Peyer's patch (tissue), 4 donors: Measurements from ENCODE around the gene SVBP. TPM values are rescaled to one million over a fixed set of nuclear protein-coding genes. Genes with fewer than 3 reads are reported as not detected.
"Not testable (repeated sequence)": the region's sequence is repeated elsewhere in the genome, so short reads cannot be mapped to it uniquely, and the experiment has no call there.

Experiments
- DNase-seq, 3 donors: peaks; one replicate each; pipeline ENCODE4 v3.0.0-alpha.2; 2017 to 2019
- H3K27ac ChIP-seq, 4 donors: fragments of 200-600 bp; sonication (generic); one replicate each; pipeline ENCODE4 v1.5.1; 2016 to 2019
- H3K27me3 ChIP-seq, 2 donors: fragments of 200-600 bp; sonication (generic); one replicate each; pipeline ENCODE4 v1.5.1; 2019
- H3K36me3 ChIP-seq, 3 donors: fragments of 200-600 bp; sonication (generic); one replicate each; pipeline ENCODE4 v1.5.1; 2016 to 2019
- H3K4me1 ChIP-seq, 4 donors: fragments of 200-600 bp; sonication (generic); one replicate each; pipeline ENCODE4 v1.5.1; 2016 to 2019
- H3K4me3 ChIP-seq, 4 donors: fragments of 200-600 bp; sonication (generic); 1 replicate in 3 of 4; 2 replicates in 1 of 4; pipeline ENCODE4 v1.5.1; 2016 to 2019; ENCODE audit warnings: mild to moderate bottlenecking in 1 of 4
- H3K9me3 ChIP-seq, 4 donors: fragments of 200-600 bp; sonication (generic); one replicate each; pipeline ENCODE4 v1.5.1; 2016 to 2019; ENCODE audit warnings: mild to moderate bottlenecking in 1 of 4
- CTCF ChIP-seq, 6 experiments: fragments of 450-650 bp in 4 of 6; fragments of 200-600 bp in 2 of 6; sonication (generic) in 1 of 6; IDR thresholded peaks; one replicate each; pipeline ENCODE4 v1.5.1; 2017 to 2019; ENCODE audit warnings: antibody characterized with exemption in 6 of 6, mild to moderate bottlenecking in 3 of 6, moderate library complexity in 1 of 6
- POLR2A ChIP-seq, 2 donors: fragments of 450-650 bp; IDR thresholded peaks; one replicate each; pipeline ENCODE4 v1.5.1; 2017; ENCODE audit warnings: antibody characterized with exemption in 2 of 2, mild to moderate bottlenecking in 2 of 2, moderate library complexity in 2 of 2
- total RNA-seq, 4 donors: library from RNA; depleted of rRNA; stranded (reverse); fragments of >200 nt; gene quantifications; one replicate each; pipeline ENCODE4 v1.1.0, GENCODE V29; 2016

Gene SVBP
- total RNA-seq, 4 donors from 2014 or later, result 12.2 to 16.8 (median 16.6) TPM; not detected in 1

DNA sequence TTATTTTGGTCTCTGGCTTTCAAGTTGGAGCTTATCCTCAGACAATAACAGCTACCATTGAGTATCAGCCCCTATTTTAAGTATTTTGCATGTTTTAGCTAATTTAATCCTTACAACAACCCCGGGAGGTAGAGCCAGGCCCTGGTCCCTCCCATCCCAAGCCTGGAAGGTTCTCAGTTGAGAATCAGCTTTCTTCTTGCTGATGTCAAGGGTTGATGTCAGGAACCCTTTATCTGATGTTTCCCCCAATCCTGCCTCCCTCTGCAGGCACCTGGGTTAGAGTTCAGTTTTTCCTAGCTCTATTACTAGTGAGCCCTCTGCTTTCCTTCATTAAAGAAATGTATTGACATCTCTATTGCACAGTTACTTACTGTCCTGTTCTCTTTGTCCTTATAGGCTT is 3.6 kb upstream of the SVBP start:
- Histone ChIP-seq H3K36me3 (no peaks in the 10 kb centered on the region), H3K4me3 (no peak overlapping the region), H3K9me3 (no peaks in the 10 kb centered on the region), H3K4me1 (peaks cover 0 to 6% (median 2%) of the 10 kb centered on the region in 4 donors), H3K27ac (no peak overlapping the region), H3K27me3 (no peaks in the 10 kb centered on the region)
- DNase-seq, result no peak
- TF ChIP-seq CTCF (IDR thresholded peaks at IDR 0.05), result no peak

GRCh38 chr1:42817976-42818375 is 779 bp upstream of the SVBP start:
- Histone ChIP-seq H3K4me3 (peak overlapping the region in 2 of 4 donors; percentile 64 to 95), H3K27ac (no peak overlapping the region), H3K9me3 (no peaks in the 10 kb centered on the region), H3K27me3 (no peaks in the 10 kb centered on the region), H3K4me1 (peaks cover 0 to 7% (median 2%) of the 10 kb centered on the region in 4 donors), H3K36me3 (no peaks in the 10 kb centered on the region)
- DNase-seq, result no peak
- TF ChIP-seq CTCF (IDR thresholded peaks at IDR 0.05) (no peak), POLR2A (IDR thresholded peaks at IDR 0.05) (no peak)

- TF ChIP-seq CTCF (IDR thresholded peaks at IDR 0.05) (no peak), POLR2A (IDR thresholded peaks at IDR 0.05) (no peak)
- DNase-seq, result no peak
- peak overlapping the region; percentile 64 to 95 (median 80) for H3K4me3 ChIP-seq
- peak overlapping the region; percentile 92 to 98 (median 96) for H3K27ac ChIP-seq
- H3K27me3 ChIP-seq, result no peaks in the 10 kb centered on the region
- peaks cover 0 to 7% (median 2%) of the 10 kb centered on the region in 4 donors for H3K4me1 ChIP-seq
- no peaks in the 10 kb centered on the region for H3K9me3 ChIP-seq
- H3K36me3 ChIP-seq, result no peaks in the 10 kb centered on the region
These were observed 207 bp upstream of the SVBP start for GRCh38 chr1:42817440-42817767.

DNA sequence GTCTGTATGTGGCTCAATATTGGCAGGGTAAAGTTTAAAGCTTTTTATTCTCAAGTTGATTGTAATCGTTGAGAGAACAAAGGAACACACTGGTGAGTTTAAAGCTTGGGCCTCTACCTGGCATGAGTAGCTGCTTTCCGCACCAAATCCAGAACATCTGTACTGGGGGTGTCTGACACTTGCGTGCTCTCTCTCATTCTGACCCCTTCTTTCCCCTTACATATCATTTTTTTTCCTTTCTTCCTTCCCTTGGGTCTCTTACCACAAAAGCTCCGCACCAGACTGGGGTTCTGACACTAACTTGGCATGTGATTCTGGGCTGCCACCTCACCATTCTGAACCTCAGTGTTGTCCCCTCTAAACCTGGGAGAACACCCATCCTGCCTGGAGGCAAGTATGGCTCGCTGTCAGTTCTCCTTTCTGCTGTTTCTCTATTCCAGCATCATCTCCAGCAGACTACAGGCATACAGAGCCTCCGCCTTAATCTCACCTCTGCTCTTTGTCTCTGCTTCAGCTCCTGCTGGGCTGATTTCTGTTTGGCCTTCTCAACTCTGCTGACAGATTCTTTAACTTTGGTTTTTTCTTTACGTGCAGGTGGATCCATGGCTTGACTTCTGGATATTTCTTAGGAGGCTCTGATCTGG is 1.1 kb downstream of the SVBP start:
- H3K27ac ChIP-seq, result peak overlapping the region; percentile 92 to 98 (median 96)
- H3K9me3 ChIP-seq, result no peaks in the 10 kb centered on the region
- no peaks in the 10 kb centered on the region for H3K27me3 ChIP-seq
- no peak for DNase-seq
- no peak for TF ChIP-seq CTCF (IDR thresholded peaks at IDR 0.05)
- no peak for TF ChIP-seq POLR2A (IDR thresholded peaks at IDR 0.05)
- no peaks in the 10 kb centered on the region for H3K36me3 ChIP-seq
- H3K4me1 ChIP-seq, result peaks cover 0 to 7% (median 2%) of the 10 kb centered on the region in 4 donors
- peak overlapping the region; percentile 64 to 95 (median 80) for H3K4me3 ChIP-seq

GRCh38 chr1:42814815-42815214 is 2.4 kb downstream of the SVBP start:
- not testable (repeated sequence) for H3K9me3 ChIP-seq, H3K27me3 ChIP-seq, H3K4me1 ChIP-seq, H3K4me3 ChIP-seq, DNase-seq, H3K27ac ChIP-seq, H3K36me3 ChIP-seq

- no peaks in the 10 kb centered on the region for H3K27me3 ChIP-seq
- no peak for DNase-seq
- H3K9me3 ChIP-seq, result no peaks in the 10 kb centered on the region
- TF ChIP-seq POLR2A (IDR thresholded peaks at IDR 0.05) (no peak), CTCF (IDR thresholded peaks at IDR 0.05) (no peak)
- H3K4me3 ChIP-seq, result no peak overlapping the region
- H3K36me3 ChIP-seq, result no peaks in the 10 kb centered on the region
- H3K27ac ChIP-seq, result no peak overlapping the region
- no peaks in the 10 kb centered on the region for H3K4me1 ChIP-seq
These were observed 10.0 kb downstream of the SVBP start for GRCh38 chr1:42807056-42807668.
